SK-N-SH (cell line): ENCODE results near the gene G6PD. TPM values are rescaled to one million over a fixed set of nuclear protein-coding genes. Genes with fewer than 3 reads are reported as not detected.
A peak's percentile ranks its signal among the peaks of the same experiment; 100 is the strongest.

Source experiments
- CTCF ChIA-PET: fragments of 300-600, 350-600 bp; formaldehyde crosslinking; extraction: SDS; loops from one replicate; lab custom pipeline; 2021; lab: Yijun Ruan, JAX
- POLR2A ChIA-PET: fragments of 350-600 bp; sonication (Branson Sonifier 250); formaldehyde crosslinking; extraction: SDS; loops from one replicate; lab custom pipeline; 2020; ENCODE audit warnings: antibody characterized with exemption, inconsistent platforms; lab: Yijun Ruan, JAX
- DNase-seq: peaks from one replicate; pipeline ENCODE4 v3.0.0; 2012
- H2AFZ ChIP-seq: fragments of 200-600 bp; sonication (generic); 2 replicates; pipeline ENCODE4 v1.8.1; 2016; ENCODE audit warnings: antibody characterized with exemption, mild to moderate bottlenecking, low read depth
- H3F3A ChIP-seq: fragments of 200-600 bp; sonication (generic); replicated peaks from 2 replicates; pipeline ENCODE3; 2016; ENCODE audit warnings: antibody characterized with exemption, mild to moderate bottlenecking; ENCODE audit not compliant: insufficient read depth
- H3K27ac ChIP-seq, 2 experiments: fragments of 200-500 bp in 1 of 2; fragments of 200-600 bp in 1 of 2; sonication (Bioruptor generic) in 1 of 2; sonication (generic), shearing (Covaris generic) in 1 of 2; 2 replicates each; pipeline versions ENCODE4 v1.5.1 to v1.6.1; 2014 to 2016; ENCODE audit warnings: low read depth in 2 of 2, inconsistent platforms in 1 of 2, low read length in 1 of 2, mild to moderate bottlenecking in 1 of 2, mixed read lengths in 1 of 2
- H3K27me3 ChIP-seq: fragments of 200-600 bp; sonication (generic), shearing (Covaris generic); 2 replicates; pipeline ENCODE4 v1.6.1; 2016; ENCODE audit warnings: mixed run types; ENCODE audit not compliant: insufficient read depth
- H3K36me3 ChIP-seq, 2 experiments: fragments of 200-500 bp in 1 of 2; fragments of 200-600 bp in 1 of 2; sonication (Bioruptor generic) in 1 of 2; sonication (generic) in 1 of 2; replicated peaks in 1 of 2; 2 replicates each; pipeline versions ENCODE3 to v1.5.1; 2014 to 2016; ENCODE audit warnings: low read length in 1 of 2, mild to moderate bottlenecking in 1 of 2; ENCODE audit not compliant: insufficient read depth in 2 of 2, control insufficient read depth in 1 of 2
- H3K4me1 ChIP-seq, 2 experiments: fragments of 200-500 bp in 1 of 2; fragments of 200-600 bp in 1 of 2; sonication (Bioruptor generic) in 1 of 2; sonication (generic), shearing (Covaris generic) in 1 of 2; 2 replicates each; pipeline versions ENCODE4 v1.5.1 to v1.6.1; 2014 to 2016; ENCODE audit warnings: low read depth in 1 of 2, low read length in 1 of 2, mixed run types in 1 of 2; ENCODE audit not compliant: insufficient read depth in 2 of 2, control insufficient read depth in 1 of 2
- H3K4me2 ChIP-seq: fragments of 200-600 bp; sonication (generic), shearing (Covaris generic); 2 replicates; pipeline ENCODE4 v1.6.1; 2017; ENCODE audit warnings: mixed run types
- H3K4me3 ChIP-seq, 2 experiments: fragments of 200-500 bp in 1 of 2; fragments of 200-600 bp in 1 of 2; sonication (Bioruptor generic) in 1 of 2; sonication (generic), shearing (Covaris generic) in 1 of 2; 2 replicates each; pipeline versions ENCODE4 v1.5.1 to v1.8.1; 2014 to 2016; ENCODE audit warnings: low read depth in 2 of 2, inconsistent platforms in 1 of 2, low read length in 1 of 2, mild to moderate bottlenecking in 1 of 2, mixed read lengths in 1 of 2, moderate library complexity in 1 of 2
- H3K79me2 ChIP-seq: fragments of 200-600 bp; sonication (generic); 2 replicates; pipeline ENCODE4 v1.8.1; 2017; ENCODE audit warnings: mild to moderate bottlenecking; ENCODE audit not compliant: insufficient read depth
- H3K9ac ChIP-seq: fragments of 200-600 bp; sonication (generic); 2 replicates; pipeline ENCODE4 v1.6.1; 2017; ENCODE audit warnings: mixed run types
- H3K9me2 ChIP-seq: fragments of 200-600 bp; sonication (generic); 2 replicates; pipeline ENCODE4 v1.6.1; 2017; ENCODE audit warnings: mixed run types
- H3K9me3 ChIP-seq: fragments of 200-600 bp; sonication (generic); 2 replicates; pipeline ENCODE4 v1.6.1; 2017; ENCODE audit warnings: mixed run types, mild to moderate bottlenecking, moderate library complexity
- H4K20me1 ChIP-seq: fragments of 200-600 bp; sonication (generic); 2 replicates; pipeline ENCODE4 v1.6.1; 2017; ENCODE audit warnings: mild to moderate bottlenecking, mixed run types; ENCODE audit not compliant: insufficient read depth
- CHD2 ChIP-seq: fragments of 150-350 bp; IDR thresholded peaks from 2 replicates; pipeline ENCODE4 v1.6.1; 2018; ENCODE audit warnings: low read length; ENCODE audit not compliant: partially characterized antibody
- EP300 ChIP-seq, 2 experiments: IDR thresholded peaks; 2 replicates each; pipeline versions ENCODE4 v1.4.0 to v1.6.1; 2012; ENCODE audit warnings: borderline replicate concordance in 1 of 2, low read depth in 1 of 2, low read length in 1 of 2
- EZH2phosphoT487 ChIP-seq: fragments of 200-600 bp; sonication (generic); IDR thresholded peaks from 2 replicates; pipeline ENCODE4 v1.6.1; 2017; ENCODE audit warnings: low read depth, mixed run types, mild to moderate bottlenecking, antibody characterized with exemption, moderate library complexity, borderline replicate concordance
- FOXM1 ChIP-seq: IDR thresholded peaks from 2 replicates; pipeline ENCODE4 v1.4.0; 2012; ENCODE audit warnings: low read depth, mild to moderate bottlenecking
- GATA2 ChIP-seq: sonication (generic); formaldehyde crosslinking; IDR thresholded peaks from 2 replicates; pipeline ENCODE4 v1.5.0; 2020; ENCODE audit warnings: mild to moderate bottlenecking, missing genetic modification reagents
- JUND ChIP-seq: IDR thresholded peaks from 2 replicates; pipeline ENCODE4 v1.4.0; 2012
- MAX ChIP-seq: IDR thresholded peaks from 2 replicates; pipeline ENCODE4 v1.4.0; 2012; ENCODE audit warnings: low read depth
- NFIC ChIP-seq: IDR thresholded peaks from 2 replicates; pipeline ENCODE4 v1.4.0; 2012; ENCODE audit warnings: borderline replicate concordance
- RCOR1 ChIP-seq: fragments of 150-350 bp; IDR thresholded peaks from 2 replicates; pipeline ENCODE4 v1.6.1; 2017; ENCODE audit warnings: antibody characterized with exemption, low read length
- RXRA ChIP-seq: IDR thresholded peaks from 2 replicates; pipeline ENCODE4 v1.4.0; 2012; ENCODE audit warnings: low read depth, mild to moderate bottlenecking, borderline replicate concordance
- SIN3A ChIP-seq: IDR thresholded peaks from 2 replicates; pipeline ENCODE4 v1.6.1; 2012; ENCODE audit warnings: low read depth, mild to moderate bottlenecking, low read length, moderate library complexity, borderline replicate concordance
- USF1 ChIP-seq: IDR thresholded peaks from 2 replicates; pipeline ENCODE4 v1.4.0; 2012; ENCODE audit warnings: low read depth, borderline replicate concordance
- USF2 ChIP-seq: fragments of 150-350 bp; IDR thresholded peaks from 2 replicates; pipeline ENCODE4 v1.6.1; 2017; ENCODE audit warnings: antibody characterized with exemption, low read length, low read depth, borderline replicate concordance
- YY1 ChIP-seq: IDR thresholded peaks from 2 replicates; pipeline ENCODE4 v1.4.0; 2012; ENCODE audit warnings: low read depth, mild to moderate bottlenecking
- ZBTB33 ChIP-seq: IDR thresholded peaks from 2 replicates; pipeline ENCODE4 v1.4.0; 2012; ENCODE audit warnings: low read depth, borderline replicate concordance
- WGBS: methylation state at CpG from one replicate; pipeline ENCODE4 v1.1.6; 2017; ENCODE audit warnings: low lambda C conversion rate; 5-methylcytosine and 5-hydroxymethylcytosine counted together
- polyA plus RNA-seq, 3 experiments: library from polyadenylated mRNA; depleted of rRNA; stranded (reverse); fragments of >200 nt; gene quantifications; 2 replicates each; pipeline ENCODE4 v1.2.3, GENCODE V29; 2012

Gene G6PD
- polyA plus RNA-seq, 1 of the 3 experiments (the other 2 are of a cell fraction) = 131 TPM

GRCh38 chrX:154489182-154489581 lies 57.5 kb downstream of the G6PD start:
- POLR2A ChIA-PET = interaction anchor here (1.1 to 2.2 kb wide), 2 partner anchors 11 to 91 kb away, joined by 4 to 8 read pairs; partner anchors contain the start of gene LAGE3
- 33% methylated on average over 2 of the region's 4 CpGs for WGBS

More at GRCh38 chrX:154489182-154489581, 57.5 kb downstream of the G6PD start:
- no peak overlapping the region for H3K27ac ChIP-seq
- H3K27me3 ChIP-seq = 0 out of 2 replicates have a peak, but pooled peaks cover 10% of the 10 kb centered on the region
- H3K4me1 ChIP-seq = peaks cover 0 to 17% of the 10 kb centered on the region in 2 experiments; a peak in 1 of 4 replicates
- peaks cover 19% of the 10 kb centered on the region; the same call in 1 of the 2 replicates for H3K79me2 ChIP-seq
- H3K4me2 ChIP-seq = peak overlapping the region; percentile 74
- no peaks in the 10 kb centered on the region for H4K20me1 ChIP-seq
- peaks cover 0 to 8% of the 10 kb centered on the region in 2 experiments for H3K36me3 ChIP-seq
- TF ChIP-seq ZBTB33 = no peak
- TF ChIP-seq RXRA = no peak
- TF ChIP-seq YY1 = no peak
- no peak for TF ChIP-seq NFIC
- no peak for TF ChIP-seq JUND
- no peak for TF ChIP-seq USF1
- TF ChIP-seq CHD2 = no peak
- TF ChIP-seq EZH2phosphoT487 = no peak
- no peak for TF ChIP-seq USF2
- no peak for TF ChIP-seq FOXM1
- TF ChIP-seq RCOR1 = no peak
- no peak for TF ChIP-seq GATA2
- no peak for TF ChIP-seq EP300 (IDR thresholded peaks at IDR 0.05; ENCODE audit: borderline replicate concordance in 1 of 2, low read depth in 1 of 2, low read length in 1 of 2)
- no peak for TF ChIP-seq MAX
- no peak for TF ChIP-seq SIN3A
- peak overlapping the region; percentile 60 to 66; a peak in 3 of 4 replicates for H3K4me3 ChIP-seq
- no peak overlapping the region for H3K9ac ChIP-seq
- CTCF ChIA-PET = interaction anchor here (0.6 to 1.7 kb wide), 7 partner anchors 11 to 960 kb away, joined by 3 to 6 read pairs (median 3); no protein-coding TSS in a partner anchor
- no peaks in the 10 kb centered on the region for H3K9me2 ChIP-seq
- no peak for DNase-seq
- H3F3A ChIP-seq = peaks cover 2% of the 10 kb centered on the region
- H3K9me3 ChIP-seq = no peaks in the 10 kb centered on the region
- no peak overlapping the region for H2AFZ ChIP-seq
